CD4-positive, alpha-beta memory T cell (primary cell): ENCODE measurements around the gene SEMA6A. TPM values are rescaled to one million over a fixed set of nuclear protein-coding genes. Genes with fewer than 3 reads are reported as not detected.

Experiments used
- CTCF ChIA-PET: fragments of 350-600 bp; sonication (Branson Sonifier 250); formaldehyde crosslinking; loops from one replicate; lab custom pipeline; 2021; ENCODE audit warnings: inconsistent platforms; ENCODE audit not compliant: partially characterized antibody; lab: Charles Lee
- POLR2A ChIA-PET: fragments of 350-600 bp; sonication (Branson Sonifier 250); formaldehyde crosslinking; loops from one replicate; lab custom pipeline; 2021; ENCODE audit not compliant: partially characterized antibody; lab: Charles Lee
- DNase-seq, 5 donors: peaks; one replicate each; pipeline versions ENCODE4 v3.0.0 to v3.0.0-alpha.2; 2020 to 2022; ENCODE audit warnings: mixed read lengths in 1 of 5
- H3K27ac ChIP-seq: one replicate; pipeline ENCODE4 v1.7.0; 2013; ENCODE audit warnings: low read depth, low read length
- H3K27me3 ChIP-seq: 2 replicates; pipeline ENCODE4 v1.7.0; 2013; ENCODE audit warnings: mild to moderate bottlenecking, low read length, moderate library complexity; ENCODE audit not compliant: insufficient read depth
- H3K36me3 ChIP-seq: 2 replicates; pipeline ENCODE4 v1.7.0; 2013; ENCODE audit warnings: mild to moderate bottlenecking, low read length, moderate library complexity; ENCODE audit not compliant: insufficient read depth
- H3K4me1 ChIP-seq: 2 replicates; pipeline ENCODE4 v1.7.0; 2013; ENCODE audit warnings: mild to moderate bottlenecking, low read length, moderate library complexity; ENCODE audit not compliant: insufficient read depth
- H3K4me3 ChIP-seq, 2 donors: one replicate each; pipeline ENCODE4 v1.7.0; 2013; ENCODE audit warnings: low read length in 2 of 2, mild to moderate bottlenecking in 1 of 2
- H3K9me3 ChIP-seq, 2 donors: one replicate each; pipeline ENCODE4 v1.7.0; 2013; ENCODE audit warnings: low read length in 2 of 2, control low read depth in 1 of 2; ENCODE audit not compliant: control insufficient read depth in 1 of 2
- H3K27ac Mint-ChIP-seq, 7 donors: one replicate each; pipeline ENCODE4 v1.8.0; 2020 to 2021; ENCODE audit warnings: mixed read lengths in 7 of 7, mild to moderate bottlenecking in 6 of 7, inconsistent platforms in 3 of 7, moderate library complexity in 3 of 7
- H3K27me3 Mint-ChIP-seq, 2 donors: one replicate each; pipeline ENCODE4 v1.8.0; 2020 to 2021; ENCODE audit warnings: mixed read lengths in 2 of 2
- H3K36me3 Mint-ChIP-seq, 2 donors: one replicate each; pipeline ENCODE4 v1.8.0; 2020 to 2021; ENCODE audit warnings: mixed read lengths in 2 of 2, inconsistent platforms in 1 of 2, mild to moderate bottlenecking in 1 of 2
- H3K4me1 Mint-ChIP-seq, 4 donors: one replicate each; pipeline ENCODE4 v1.8.0; 2020 to 2021; ENCODE audit warnings: mixed read lengths in 4 of 4, mild to moderate bottlenecking in 1 of 4
- H3K4me3 Mint-ChIP-seq, 8 donors: one replicate each; pipeline ENCODE4 v1.8.0; 2020 to 2021; ENCODE audit warnings: mixed read lengths in 8 of 8, mild to moderate bottlenecking in 7 of 8, moderate library complexity in 6 of 8, inconsistent platforms in 3 of 8
- H3K9me3 Mint-ChIP-seq, 8 donors: one replicate each; pipeline ENCODE4 v1.8.0; 2020 to 2021; ENCODE audit warnings: mixed read lengths in 8 of 8, mild to moderate bottlenecking in 5 of 8, inconsistent platforms in 3 of 8, moderate library complexity in 1 of 8
- intact Hi-C: fragments of 100-400 bp; cut with micrococcal nuclease; formaldehyde crosslinking; loops from one replicate; pipeline ENCODE4 v1.15.1; 2023
- polyA plus RNA-seq, 2 donors: library from polyadenylated mRNA; unstranded; fragments of 300-500 nt; fragmentation: Illumina TruSeq; gene quantifications; one replicate each; pipeline ENCODE4 v1.2.3, GENCODE V29; 2021
- total RNA-seq, 2 experiments: library from RNA; stranded (reverse); gene quantifications; one replicate each; pipeline ENCODE4 v1.2.3, GENCODE V29; 2021

Gene SEMA6A
- total and polyA plus RNA-seq, 4 experiments from 2014 or later = 0.20 to 1.2 TPM; not detected in 2

- no peak for DNase-seq
- Mint-ChIP-seq H3K36me3 (peaks cover 32 to 70% of the 10 kb centered on the region in 2 donors), H3K4me1 (no peaks in the 10 kb centered on the region), H3K9me3 (peaks cover 0 to 1% (median 0%) of the 10 kb centered on the region in 8 donors), H3K27ac (no peak overlapping the region), H3K27me3 (no peaks in the 10 kb centered on the region), H3K4me3 (no peak overlapping the region)
- Histone ChIP-seq H3K27me3 (no peaks in the 10 kb centered on the region), H3K4me1 (no peaks in the 10 kb centered on the region), H3K9me3 (no peaks in the 10 kb centered on the region), H3K4me3 (no peak overlapping the region), H3K36me3 (no peaks in the 10 kb centered on the region), H3K27ac (no peak overlapping the region)
- POLR2A ChIA-PET = no interaction called here
- intact Hi-C loops = no loop called here
- CTCF ChIA-PET = no interaction called here
Measured at GRCh38 chr5:116401576-116401975, 173.0 kb downstream of the SEMA6A start.

GRCh38 chr5:116396476-116397099 lies 178.0 kb downstream of the SEMA6A start:
- Mint-ChIP-seq H3K4me1 (no peaks in the 10 kb centered on the region), H3K4me3 (no peak overlapping the region), H3K27me3 (no peaks in the 10 kb centered on the region), H3K36me3 (peaks cover 14 to 51% of the 10 kb centered on the region in 2 donors), H3K27ac (no peak overlapping the region), H3K9me3 (peaks cover 0 to 5% (median 0%) of the 10 kb centered on the region in 8 donors)
- ChIA-PET POLR2A (no interaction called here), CTCF (no interaction called here)
- Histone ChIP-seq H3K36me3 (no peaks in the 10 kb centered on the region), H3K27me3 (no peaks in the 10 kb centered on the region), H3K27ac (no peak overlapping the region), H3K4me1 (no peaks in the 10 kb centered on the region), H3K4me3 (no peak overlapping the region), H3K9me3 (no peaks in the 10 kb centered on the region)
- intact Hi-C loops = no loop called here
- DNase-seq = no peak

- Mint-ChIP-seq H3K4me1 (no peaks in the 10 kb centered on the region), H3K27ac (no peak overlapping the region), H3K27me3 (no peaks in the 10 kb centered on the region), H3K4me3 (no peak overlapping the region), H3K36me3 (peaks cover 11 to 48% of the 10 kb centered on the region in 2 donors), H3K9me3 (peaks cover 0 to 9% (median 1%) of the 10 kb centered on the region in 8 donors)
- CTCF ChIA-PET = interaction anchor here (0.7 kb wide), 1 partner anchor 94 kb away, joined by 3 read pairs; no protein-coding TSS in a partner anchor
- no peaks in the 10 kb centered on the region for H3K36me3 ChIP-seq
- H3K4me1 ChIP-seq = no peaks in the 10 kb centered on the region
- intact Hi-C loops = no loop called here
- H3K27ac ChIP-seq = no peak overlapping the region
- H3K4me3 ChIP-seq = no peak overlapping the region
- no peaks in the 10 kb centered on the region for H3K27me3 ChIP-seq
- no peak for DNase-seq
- no peaks in the 10 kb centered on the region for H3K9me3 ChIP-seq
- POLR2A ChIA-PET = no interaction called here
Measured at GRCh38 chr5:116395631-116396203, 178.9 kb downstream of the SEMA6A start.

- ChIA-PET CTCF (interaction anchor here (0.7 kb wide), 1 partner anchor 94 kb away, joined by 3 read pairs; no protein-coding TSS in a partner anchor), POLR2A (no interaction called here)
- Histone ChIP-seq H3K4me1 (no peaks in the 10 kb centered on the region), H3K36me3 (no peaks in the 10 kb centered on the region), H3K27ac (no peak overlapping the region), H3K4me3 (no peak overlapping the region), H3K27me3 (no peaks in the 10 kb centered on the region), H3K9me3 (no peaks in the 10 kb centered on the region)
- H3K36me3 Mint-ChIP-seq = peaks cover 11 to 46% of the 10 kb centered on the region in 2 donors
- DNase-seq = no peak
- H3K9me3 Mint-ChIP-seq = peaks cover 0 to 10% (median 2%) of the 10 kb centered on the region in 8 donors
- H3K4me3 Mint-ChIP-seq = no peak overlapping the region
- no peak overlapping the region for H3K27ac Mint-ChIP-seq
- intact Hi-C loops = no loop called here
- H3K27me3 Mint-ChIP-seq = no peaks in the 10 kb centered on the region
- no peaks in the 10 kb centered on the region for H3K4me1 Mint-ChIP-seq
Measured at GRCh38 chr5:116395226-116395625, 179.4 kb downstream of the SEMA6A start.

- H3K4me3 Mint-ChIP-seq = no peak overlapping the region
- H3K4me1 Mint-ChIP-seq = no peaks in the 10 kb centered on the region
- H3K27ac Mint-ChIP-seq = no peak overlapping the region
- Histone ChIP-seq H3K27me3 (no peaks in the 10 kb centered on the region), H3K27ac (no peak overlapping the region), H3K4me1 (no peaks in the 10 kb centered on the region), H3K4me3 (no peak overlapping the region), H3K9me3 (no peaks in the 10 kb centered on the region), H3K36me3 (no peaks in the 10 kb centered on the region)
- intact Hi-C loops = no loop called here
- peaks cover 12 to 46% of the 10 kb centered on the region in 2 donors for H3K36me3 Mint-ChIP-seq
- DNase-seq = no peak
- ChIA-PET POLR2A (no interaction called here), CTCF (no interaction called here)
- no peaks in the 10 kb centered on the region for H3K27me3 Mint-ChIP-seq
- peaks cover 0 to 12% (median 4%) of the 10 kb centered on the region in 8 donors for H3K9me3 Mint-ChIP-seq
Measured at GRCh38 chr5:116394186-116394867, 180.3 kb downstream of the SEMA6A start.
